Liver (tissue), 9 donors: Measurements from ENCODE around the gene HIPK2. TPM values are rescaled to one million over a fixed set of nuclear protein-coding genes. Genes with fewer than 3 reads are reported as not detected.

Experiments
- DNase-seq: peaks from one replicate; pipeline ENCODE4 v3.0.0-alpha.2; 2017; ENCODE audit warnings: low spot score
- H3K27ac ChIP-seq, 2 donors: one replicate each; pipeline ENCODE4 v1.7.0; 2013; ENCODE audit warnings: inconsistent platforms in 2 of 2, low read length in 2 of 2, control low read depth in 1 of 2, low read depth in 1 of 2, mild to moderate bottlenecking in 1 of 2
- H3K27me3 ChIP-seq, 4 donors: one replicate each; pipeline versions ENCODE4 v1.6.1 to v1.7.0; 2013; ENCODE audit warnings: low read length in 3 of 4, inconsistent platforms in 1 of 4, mild to moderate bottlenecking in 1 of 4, moderate library complexity in 1 of 4; ENCODE audit not compliant: control insufficient read depth in 4 of 4, insufficient read depth in 4 of 4
- H3K36me3 ChIP-seq, 4 donors: one replicate each; pipeline versions ENCODE4 v1.6.1 to v1.7.0; 2013; ENCODE audit warnings: low read length in 3 of 4, mild to moderate bottlenecking in 3 of 4, low read depth in 1 of 4, moderate library complexity in 1 of 4; ENCODE audit not compliant: control insufficient read depth in 4 of 4, insufficient read depth in 3 of 4
- H3K4me1 ChIP-seq, 4 donors: one replicate each; pipeline versions ENCODE4 v1.6.1 to v1.7.0; 2013; ENCODE audit warnings: low read length in 3 of 4, mild to moderate bottlenecking in 3 of 4, moderate library complexity in 1 of 4; ENCODE audit not compliant: control insufficient read depth in 4 of 4, insufficient read depth in 4 of 4
- H3K4me3 ChIP-seq, 3 donors: one replicate each; pipeline versions ENCODE4 v1.6.1 to v1.7.0; 2013; ENCODE audit warnings: low read length in 3 of 3, control low read depth in 1 of 3, low read depth in 1 of 3, mild to moderate bottlenecking in 1 of 3
- H3K9ac ChIP-seq, 2 donors: one replicate each; pipeline ENCODE4 v1.7.0; 2013; ENCODE audit warnings: low read length in 2 of 2, mild to moderate bottlenecking in 2 of 2, moderate library complexity in 2 of 2, control low read depth in 1 of 2, low read depth in 1 of 2
- H3K9me3 ChIP-seq, 4 donors: one replicate each; pipeline versions ENCODE4 v1.6.1 to v1.7.0; 2013; ENCODE audit warnings: low read length in 3 of 4; ENCODE audit not compliant: control insufficient read depth in 4 of 4
- EGR1 ChIP-seq, 2 donors: IDR thresholded peaks; 2 replicates each; pipeline ENCODE4 v1.6.1; 2016 to 2018; ENCODE audit warnings: antibody characterized with exemption in 2 of 2, low read depth in 2 of 2
- FOXA1 ChIP-seq: IDR thresholded peaks from 2 replicates; pipeline ENCODE4 v1.6.1; 2016; ENCODE audit warnings: antibody characterized with exemption
- FOXA2 ChIP-seq: IDR thresholded peaks from 2 replicates; pipeline ENCODE4 v1.6.1; 2016; ENCODE audit warnings: antibody characterized with exemption
- GABPA ChIP-seq, 2 donors: IDR thresholded peaks in 1 of 2; conservative IDR thresholded peaks in 1 of 2; 2 replicates each; pipeline ENCODE4 v1.6.1; 2016; ENCODE audit warnings: antibody characterized with exemption in 2 of 2, mild to moderate bottlenecking in 1 of 2, moderate library complexity in 1 of 2
- HNF4A ChIP-seq, 2 donors: conservative IDR thresholded peaks; 2 replicates each; pipeline ENCODE4 v1.6.1; 2016; ENCODE audit warnings: antibody characterized with exemption in 2 of 2, mild to moderate bottlenecking in 2 of 2
- NR2F2 ChIP-seq: IDR thresholded peaks from 2 replicates; pipeline ENCODE4 v1.6.1; 2016; ENCODE audit warnings: antibody characterized with exemption
- RXRA ChIP-seq, 2 donors: IDR thresholded peaks; 2 replicates each; pipeline ENCODE4 v1.6.1; 2017 to 2018; ENCODE audit warnings: antibody characterized with exemption in 2 of 2, mild to moderate bottlenecking in 1 of 2
- SP1 ChIP-seq: IDR thresholded peaks from 2 replicates; pipeline ENCODE4 v1.6.1; 2018; ENCODE audit warnings: antibody characterized with exemption, mild to moderate bottlenecking
- YY1 ChIP-seq: IDR thresholded peaks from 2 replicates; pipeline ENCODE4 v1.6.1; 2016; ENCODE audit warnings: antibody characterized with exemption, mild to moderate bottlenecking
- WGBS: extraction: QIAGEN DNeasy Blood & Tissue Kit; methylation state at CpG from one replicate; pipeline ENCODE4 v1.1.7; 2013; 5-methylcytosine and 5-hydroxymethylcytosine counted together
- polyA plus RNA-seq, 2 donors: library from polyadenylated mRNA; stranded (reverse) in 1 of 2; unstranded in 1 of 2; fragments of 200-250 nt in 1 of 2; fragments of >200 nt in 1 of 2; fragmentation: Nextera tagmentation in 1 of 2; extraction: Ambion mirVana in 1 of 2; gene quantifications; one replicate each; pipeline versions ENCODE4 v1.2.1 to v1.2.3, GENCODE V29; 2013 to 2015
- total RNA-seq, 2 donors: library from RNA; depleted of rRNA; stranded (reverse); fragments of >200 nt; gene quantifications; one replicate each; pipeline ENCODE4 v1.2.3, GENCODE V29; 2014
- TF ChIP-seq, protein P1 (sequence below): IDR thresholded peaks from 2 replicates; pipeline ENCODE4 v1.6.1; 2016; ENCODE audit warnings: antibody characterized with exemption
- TF ChIP-seq, protein P2 (sequence below): IDR thresholded peaks from 2 replicates; pipeline ENCODE4 v1.6.1; 2016; ENCODE audit warnings: antibody characterized with exemption
- TF ChIP-seq, protein P3 (sequence below): fragments of 150-350 bp; IDR thresholded peaks from 2 replicates; pipeline ENCODE4 v1.5.1; 2017; ENCODE audit warnings: improper control_type of control experiment, low read depth, low read length; ENCODE audit not compliant: missing input control
- TF ChIP-seq, protein P4 (sequence below): IDR thresholded peaks from 2 replicates; pipeline ENCODE4 v1.6.1; 2016; ENCODE audit warnings: antibody characterized with exemption, mild to moderate bottlenecking
- donor health status: healthy.
- donor health status: healthy.
- donor health status: healthy.
- donor health status: healthy.
- donor health status: healthy.

Gene HIPK2
- total and polyA plus RNA-seq, 4 donors = 13.1 to 48.8 (median 16.6) TPM

DNA sequence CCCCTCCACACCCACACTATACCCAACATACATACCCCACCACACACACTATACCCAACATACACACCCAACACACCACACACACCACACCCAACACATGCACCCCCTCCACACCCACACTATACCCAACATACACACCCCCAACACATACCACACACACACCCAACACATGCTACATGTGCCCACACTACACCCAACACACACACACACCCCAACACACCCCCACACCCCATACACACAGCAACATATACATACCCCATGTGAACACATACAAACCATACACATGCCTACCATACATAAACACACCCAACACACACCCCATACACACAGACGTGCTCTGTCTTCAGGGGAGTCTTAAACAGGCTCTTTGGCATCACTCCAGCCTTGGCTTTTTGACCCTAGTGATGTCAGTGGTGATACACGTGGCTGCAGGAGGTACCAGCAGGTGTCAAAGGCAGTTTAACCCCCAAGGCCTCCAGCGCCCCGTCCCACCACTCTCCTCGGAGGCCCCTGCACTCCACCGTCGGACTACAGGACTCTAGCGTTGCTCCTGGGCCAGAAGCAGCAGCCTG lies 73.4 kb downstream of the HIPK2 start:
- H3K9ac ChIP-seq = no peak overlapping the region
- WGBS = 85% methylated on average over 8 of the region's 8 CpGs
- peaks cover 10 to 44% (median 26%) of the 10 kb centered on the region in 4 donors for H3K4me1 ChIP-seq
- peaks cover 3 to 24% (median 15%) of the 10 kb centered on the region in 4 donors for H3K36me3 ChIP-seq
- no peaks in the 10 kb centered on the region for H3K27me3 ChIP-seq
- H3K9me3 ChIP-seq = no peaks in the 10 kb centered on the region
- H3K4me3 ChIP-seq = no peak overlapping the region
- no peak for DNase-seq
- H3K27ac ChIP-seq = peak overlapping the region; percentile 19 to 45
- no peak for TF ChIP-seq FOXA1

DNA sequence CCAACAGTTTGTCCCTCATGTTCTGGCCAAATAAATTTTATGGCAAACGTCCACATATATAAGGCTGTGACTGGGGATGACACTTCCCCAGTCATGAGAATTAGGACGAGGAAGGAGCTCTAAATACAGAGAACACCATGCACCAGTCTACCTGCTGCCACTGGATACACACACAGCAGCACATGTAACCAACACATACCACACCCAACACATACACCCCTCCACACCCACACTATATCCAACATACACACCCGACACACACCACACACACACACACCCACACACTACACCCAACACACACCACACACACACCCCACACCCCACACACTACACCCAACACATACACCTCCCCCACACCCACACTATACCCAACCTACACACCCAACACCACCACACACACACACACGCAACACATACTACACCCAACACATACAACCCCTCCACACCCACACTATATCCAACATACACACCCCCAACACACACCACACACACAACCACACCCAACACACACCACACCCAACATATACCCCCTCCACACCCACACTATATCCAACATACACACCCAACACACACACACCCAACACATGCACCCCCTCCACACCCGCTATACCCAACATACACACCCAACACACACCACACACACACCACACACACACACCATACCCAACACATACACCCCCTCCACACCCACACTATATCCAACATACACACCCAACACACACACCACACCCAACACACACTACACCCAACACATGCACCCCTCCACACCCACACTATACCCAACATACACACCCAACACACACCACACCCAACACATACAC lies 74.1 kb downstream of the HIPK2 start:
- Histone ChIP-seq H3K9ac (no peak overlapping the region), H3K27me3 (no peaks in the 10 kb centered on the region), H3K4me1 (peaks cover 10 to 44% (median 26%) of the 10 kb centered on the region in 4 donors), H3K27ac (peak overlapping the region; percentile 45 to 77), H3K9me3 (no peaks in the 10 kb centered on the region), H3K4me3 (no peak overlapping the region), H3K36me3 (peaks cover 4 to 25% (median 16%) of the 10 kb centered on the region in 4 donors)
- 67% methylated on average over 5 of the region's 5 CpGs for WGBS
- no peak for DNase-seq
- no peak for TF ChIP-seq FOXA2
- TF ChIP-seq, protein P1, sequence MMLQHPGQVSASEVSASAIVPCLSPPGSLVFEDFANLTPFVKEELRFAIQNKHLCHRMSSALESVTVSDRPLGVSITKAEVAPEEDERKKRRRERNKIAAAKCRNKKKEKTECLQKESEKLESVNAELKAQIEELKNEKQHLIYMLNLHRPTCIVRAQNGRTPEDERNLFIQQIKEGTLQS = no peak
- TF ChIP-seq, protein P2, sequence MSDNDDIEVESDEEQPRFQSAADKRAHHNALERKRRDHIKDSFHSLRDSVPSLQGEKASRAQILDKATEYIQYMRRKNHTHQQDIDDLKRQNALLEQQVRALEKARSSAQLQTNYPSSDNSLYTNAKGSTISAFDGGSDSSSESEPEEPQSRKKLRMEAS = no peak
- no peak for TF ChIP-seq GABPA (IDR thresholded peaks at IDR 0.05 in 1 of 2, conservative IDR thresholded peaks at IDR 0.05 in 1 of 2)
- TF ChIP-seq, protein P3, sequence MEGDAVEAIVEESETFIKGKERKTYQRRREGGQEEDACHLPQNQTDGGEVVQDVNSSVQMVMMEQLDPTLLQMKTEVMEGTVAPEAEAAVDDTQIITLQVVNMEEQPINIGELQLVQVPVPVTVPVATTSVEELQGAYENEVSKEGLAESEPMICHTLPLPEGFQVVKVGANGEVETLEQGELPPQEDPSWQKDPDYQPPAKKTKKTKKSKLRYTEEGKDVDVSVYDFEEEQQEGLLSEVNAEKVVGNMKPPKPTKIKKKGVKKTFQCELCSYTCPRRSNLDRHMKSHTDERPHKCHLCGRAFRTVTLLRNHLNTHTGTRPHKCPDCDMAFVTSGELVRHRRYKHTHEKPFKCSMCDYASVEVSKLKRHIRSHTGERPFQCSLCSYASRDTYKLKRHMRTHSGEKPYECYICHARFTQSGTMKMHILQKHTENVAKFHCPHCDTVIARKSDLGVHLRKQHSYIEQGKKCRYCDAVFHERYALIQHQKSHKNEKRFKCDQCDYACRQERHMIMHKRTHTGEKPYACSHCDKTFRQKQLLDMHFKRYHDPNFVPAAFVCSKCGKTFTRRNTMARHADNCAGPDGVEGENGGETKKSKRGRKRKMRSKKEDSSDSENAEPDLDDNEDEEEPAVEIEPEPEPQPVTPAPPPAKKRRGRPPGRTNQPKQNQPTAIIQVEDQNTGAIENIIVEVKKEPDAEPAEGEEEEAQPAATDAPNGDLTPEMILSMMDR = no peak
- TF ChIP-seq HNF4A (conservative IDR thresholded peaks at IDR 0.05) = no peak
- no peak for TF ChIP-seq YY1
- TF ChIP-seq NR2F2 = no peak
- no peak for TF ChIP-seq RXRA (IDR thresholded peaks at IDR 0.05)
- TF ChIP-seq, protein P4, sequence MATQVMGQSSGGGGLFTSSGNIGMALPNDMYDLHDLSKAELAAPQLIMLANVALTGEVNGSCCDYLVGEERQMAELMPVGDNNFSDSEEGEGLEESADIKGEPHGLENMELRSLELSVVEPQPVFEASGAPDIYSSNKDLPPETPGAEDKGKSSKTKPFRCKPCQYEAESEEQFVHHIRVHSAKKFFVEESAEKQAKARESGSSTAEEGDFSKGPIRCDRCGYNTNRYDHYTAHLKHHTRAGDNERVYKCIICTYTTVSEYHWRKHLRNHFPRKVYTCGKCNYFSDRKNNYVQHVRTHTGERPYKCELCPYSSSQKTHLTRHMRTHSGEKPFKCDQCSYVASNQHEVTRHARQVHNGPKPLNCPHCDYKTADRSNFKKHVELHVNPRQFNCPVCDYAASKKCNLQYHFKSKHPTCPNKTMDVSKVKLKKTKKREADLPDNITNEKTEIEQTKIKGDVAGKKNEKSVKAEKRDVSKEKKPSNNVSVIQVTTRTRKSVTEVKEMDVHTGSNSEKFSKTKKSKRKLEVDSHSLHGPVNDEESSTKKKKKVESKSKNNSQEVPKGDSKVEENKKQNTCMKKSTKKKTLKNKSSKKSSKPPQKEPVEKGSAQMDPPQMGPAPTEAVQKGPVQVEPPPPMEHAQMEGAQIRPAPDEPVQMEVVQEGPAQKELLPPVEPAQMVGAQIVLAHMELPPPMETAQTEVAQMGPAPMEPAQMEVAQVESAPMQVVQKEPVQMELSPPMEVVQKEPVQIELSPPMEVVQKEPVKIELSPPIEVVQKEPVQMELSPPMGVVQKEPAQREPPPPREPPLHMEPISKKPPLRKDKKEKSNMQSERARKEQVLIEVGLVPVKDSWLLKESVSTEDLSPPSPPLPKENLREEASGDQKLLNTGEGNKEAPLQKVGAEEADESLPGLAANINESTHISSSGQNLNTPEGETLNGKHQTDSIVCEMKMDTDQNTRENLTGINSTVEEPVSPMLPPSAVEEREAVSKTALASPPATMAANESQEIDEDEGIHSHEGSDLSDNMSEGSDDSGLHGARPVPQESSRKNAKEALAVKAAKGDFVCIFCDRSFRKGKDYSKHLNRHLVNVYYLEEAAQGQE = no peak
- no peak for TF ChIP-seq SP1
- no peak for TF ChIP-seq EGR1 (IDR thresholded peaks at IDR 0.05; ENCODE audit: low read depth in 2 of 2)
